Measurements from ENCODE around the gene GPC6. TPM values are rescaled to one million over a fixed set of nuclear protein-coding genes. Genes with fewer than 3 reads are reported as not detected.

The GPC6 gene
- total RNA-seq, 2 experiments from 2014 or later, result not detected

- no peak overlapping the region for H3K27ac ChIP-seq (ENCODE audit: low read depth, low read length, poor library complexity, severe bottlenecking)
- ChIA-PET CTCF (ENCODE audit: unreplicated experiment) (no interaction called here), POLR2A (interaction anchor here (0.6 kb wide), 1 partner anchor 1057 kb away, joined by 3 read pairs; no protein-coding TSS in a partner anchor)
- no TSS peak for BruUV-seq (replicated peaks)
- H3K4me2 ChIP-seq (ENCODE audit: low read length), result no peak overlapping the region
- H3K9me2 ChIP-seq (ENCODE audit: insufficient read depth, low read length), result no peaks in the 10 kb centered on the region
- no peaks in the 10 kb centered on the region for H3K36me3 ChIP-seq (ENCODE audit: insufficient read depth, low read length)
- no peaks in the 10 kb centered on the region for H4K20me1 ChIP-seq (ENCODE audit: insufficient read depth, low read length)
- no peak overlapping the region for H3K4me3 ChIP-seq (ENCODE audit: low read depth, low read length, poor library complexity, severe bottlenecking)
- TF ChIP-seq CTCF (conservative IDR thresholded peaks at IDR 0.05; ENCODE audit: low read length), result no peak
- TF ChIP-seq EZH2phosphoT487 (IDR thresholded peaks at IDR 0.05; ENCODE audit: borderline replicate concordance, low read depth, low read length), result no peak
- H3K79me2 ChIP-seq (ENCODE audit: insufficient read depth, low read depth, low read length), result no peaks in the 10 kb centered on the region
- H3K4me1 ChIP-seq (ENCODE audit: insufficient read depth, low read length, poor library complexity, severe bottlenecking), result no peaks in the 10 kb centered on the region
- no peak overlapping the region for H2AFZ ChIP-seq (ENCODE audit: low read length)
- no peak for DNase-seq (ENCODE audit: low spot score)
- intact Hi-C loops (cut with micrococcal nuclease; ENCODE audit: unreplicated experiment), result no loop called here
- no peaks in the 10 kb centered on the region for H3K9me3 ChIP-seq (ENCODE audit: low read length)
These were observed 313.3 kb downstream of the GPC6 start for GRCh38 chr13:93539914-93540313.

- BruUV-seq (replicated peaks), result no TSS peak
- Histone ChIP-seq H3K4me1 (ENCODE audit: insufficient read depth, low read length, poor library complexity, severe bottlenecking) (no peaks in the 10 kb centered on the region), H3K9me2 (ENCODE audit: insufficient read depth, low read length) (no peaks in the 10 kb centered on the region), H3K27ac (ENCODE audit: low read depth, low read length, poor library complexity, severe bottlenecking) (no peak overlapping the region), H3K4me2 (ENCODE audit: low read length) (no peak overlapping the region), H2AFZ (ENCODE audit: low read length) (no peak overlapping the region), H3K36me3 (ENCODE audit: insufficient read depth, low read length) (no peaks in the 10 kb centered on the region), H4K20me1 (ENCODE audit: insufficient read depth, low read length) (no peaks in the 10 kb centered on the region), H3K79me2 (ENCODE audit: insufficient read depth, low read depth, low read length) (no peaks in the 10 kb centered on the region), H3K4me3 (ENCODE audit: low read depth, low read length, poor library complexity, severe bottlenecking) (no peak overlapping the region), H3K9me3 (ENCODE audit: low read length) (no peaks in the 10 kb centered on the region)
- POLR2A ChIA-PET, result no interaction called here
- intact Hi-C loops (cut with micrococcal nuclease; ENCODE audit: unreplicated experiment), result no loop called here
- TF ChIP-seq CTCF (conservative IDR thresholded peaks at IDR 0.05; ENCODE audit: low read length) (no peak), EZH2phosphoT487 (IDR thresholded peaks at IDR 0.05; ENCODE audit: borderline replicate concordance, low read depth, low read length) (no peak)
- DNase-seq (ENCODE audit: low spot score), result no peak
- CTCF ChIA-PET (ENCODE audit: unreplicated experiment), result no interaction called here
These were observed 321.3 kb downstream of the GPC6 start for GRCh38 chr13:93547886-93548285.

- no TSS peak for BruUV-seq (replicated peaks)
- no peaks in the 10 kb centered on the region for H3K4me1 ChIP-seq (ENCODE audit: insufficient read depth, low read length, poor library complexity, severe bottlenecking)
- no peaks in the 10 kb centered on the region for H3K9me2 ChIP-seq (ENCODE audit: insufficient read depth, low read length)
- H3K4me2 ChIP-seq (ENCODE audit: low read length), result no peak overlapping the region
- no peak overlapping the region for H3K27ac ChIP-seq (ENCODE audit: low read depth, low read length, poor library complexity, severe bottlenecking)
- no peaks in the 10 kb centered on the region for H4K20me1 ChIP-seq (ENCODE audit: insufficient read depth, low read length)
- no peaks in the 10 kb centered on the region for H3K36me3 ChIP-seq (ENCODE audit: insufficient read depth, low read length)
- no peaks in the 10 kb centered on the region for H3K9me3 ChIP-seq (ENCODE audit: low read length)
- no peak for TF ChIP-seq EZH2phosphoT487 (IDR thresholded peaks at IDR 0.05; ENCODE audit: borderline replicate concordance, low read depth, low read length)
- no peak for TF ChIP-seq CTCF (conservative IDR thresholded peaks at IDR 0.05; ENCODE audit: low read length)
- no peak overlapping the region for H2AFZ ChIP-seq (ENCODE audit: low read length)
- CTCF ChIA-PET (ENCODE audit: unreplicated experiment), result no interaction called here
- DNase-seq (ENCODE audit: low spot score), result no peak
- POLR2A ChIA-PET, result interaction anchor here (1.2 kb wide), 1 partner anchor 15 kb away, joined by 3 read pairs; no protein-coding TSS in a partner anchor
- intact Hi-C loops (cut with micrococcal nuclease; ENCODE audit: unreplicated experiment), result no loop called here
- no peak overlapping the region for H3K4me3 ChIP-seq (ENCODE audit: low read depth, low read length, poor library complexity, severe bottlenecking)
- no peaks in the 10 kb centered on the region for H3K79me2 ChIP-seq (ENCODE audit: insufficient read depth, low read depth, low read length)
These were observed 322.9 kb downstream of the GPC6 start for GRCh38 chr13:93549326-93550005.

All from OCI-LY7 (cell line).